HG03060 (cell line): ENCODE measurements around the gene ZNF195.
"Not testable (repeated sequence)": the region's sequence is repeated elsewhere in the genome, so short reads cannot be mapped to it uniquely, and the experiment has no call there.

Experiments used
- ATAC-seq: cut with Tn5 transposase; IDR thresholded peaks from one replicate; pipeline ENCODE4 v1.9.1; 2021; ENCODE audit warnings: low read depth, moderate number of reproducible peaks; ENCODE audit not compliant: unreplicated experiment

Gene ZNF195

GRCh38 chr11:3357994-3358676 is 20.8 kb downstream of the ZNF195 start:
- no peak for ATAC-seq

GRCh38 chr11:3357302-3357701 is 21.6 kb downstream of the ZNF195 start:
- no peak for ATAC-seq

GRCh38 chr11:3356858-3357257 is 22.1 kb downstream of the ZNF195 start:
- ATAC-seq = no peak

GRCh38 chr11:3353066-3353465 is 25.9 kb downstream of the ZNF195 start:
- no peak for ATAC-seq

- no peak for ATAC-seq
These were observed 31.8 kb downstream of the ZNF195 start for GRCh38 chr11:3347127-3347526.

GRCh38 chr11:3346587-3346986 is 32.4 kb downstream of the ZNF195 start:
- no peak for ATAC-seq

GRCh38 chr11:3345736-3346135 is 33.2 kb downstream of the ZNF195 start:
- ATAC-seq = no peak

GRCh38 chr11:3344327-3345174 is 34.4 kb downstream of the ZNF195 start:
- no peak for ATAC-seq

- no peak for ATAC-seq
These were observed 36.2 kb downstream of the ZNF195 start for GRCh38 chr11:3342709-3343108.

GRCh38 chr11:3341298-3341697 is 37.6 kb downstream of the ZNF195 start:
- no peak for ATAC-seq

- ATAC-seq = no peak
These were observed 38.9 kb downstream of the ZNF195 start for GRCh38 chr11:3340025-3340424.

- no peak for ATAC-seq
These were observed 39.7 kb downstream of the ZNF195 start for GRCh38 chr11:3339340-3339624.

GRCh38 chr11:3338569-3339339 is 40.2 kb downstream of the ZNF195 start:
- no peak for ATAC-seq

- not testable (repeated sequence) for ATAC-seq
These were observed 42.5 kb downstream of the ZNF195 start for GRCh38 chr11:3336420-3336819.

GRCh38 chr11:3333157-3333556 is 45.8 kb downstream of the ZNF195 start:
- ATAC-seq = not testable (repeated sequence)

- not testable (repeated sequence) for ATAC-seq
These were observed 47.9 kb downstream of the ZNF195 start for GRCh38 chr11:3331078-3331477.

GRCh38 chr11:3330064-3330463 is 48.9 kb downstream of the ZNF195 start:
- ATAC-seq = not testable (repeated sequence)

GRCh38 chr11:3328503-3328902 is 50.4 kb downstream of the ZNF195 start:
- not testable (repeated sequence) for ATAC-seq

GRCh38 chr11:3326450-3326849 is 52.5 kb downstream of the ZNF195 start:
- ATAC-seq = not testable (repeated sequence)

- not testable (repeated sequence) for ATAC-seq
These were observed 54.2 kb downstream of the ZNF195 start for GRCh38 chr11:3324724-3325123.
